Right lobe of liver (tissue), 4 donors: ENCODE data around the gene CCDC120.
A peak's percentile ranks its signal among the peaks of the same experiment; 100 is the strongest.

Experiments
- CTCF ChIP-seq, 4 donors: fragments of 200-600 bp in 3 of 4; fragments of 450-650 bp in 1 of 4; IDR thresholded peaks; one replicate each; pipeline versions ENCODE4 v1.5.1 to v1.8.0; 2016 to 2022; ENCODE audit warnings: antibody characterized with exemption in 4 of 4, mild to moderate bottlenecking in 2 of 4
- POLR2A ChIP-seq: fragments of 450-650 bp; IDR thresholded peaks from one replicate; pipeline ENCODE4 v1.6.1; 2017; ENCODE audit warnings: antibody characterized with exemption, mild to moderate bottlenecking
- donor health status: DM: no; HTN: no; CAD: no.
- donor health status: DM: no; HTN: no; CAD: no.
- donor health status: DM: no; HTN: yes; CAD: no.

- TF ChIP-seq CTCF (IDR thresholded peaks at IDR 0.05), result no peak
- peak; percentile 67 for TF ChIP-seq POLR2A
These were observed 14.9 kb upstream of the CCDC120 start for GRCh38 chrX:49043987-49044281.
